Activated CD4-positive, alpha-beta T cell treated with anti-CD3 and anti-CD28 coated beads for 36 hours (primary cell): ENCODE results near the gene MBD4. TPM values are rescaled to one million over a fixed set of nuclear protein-coding genes. Genes with fewer than 3 reads are reported as not detected.
"Not testable (repeated sequence)": the region's sequence is repeated elsewhere in the genome, so short reads cannot be mapped to it uniquely, and the experiment has no call there.

Source experiments
- ATAC-seq: fragments of 200-7000 bp; cut with Tn5 transposase; one replicate; pipeline ENCODE4 v1.10.0; 2021; ENCODE audit warnings: mild to moderate bottlenecking, moderate library complexity
- CTCF ChIA-PET: fragments of 350-600 bp; sonication (Branson Sonifier 250); formaldehyde crosslinking; loops from one replicate; lab custom pipeline; 2021; ENCODE audit warnings: antibody characterized with exemption; lab: Charles Lee
- POLR2A ChIA-PET: fragments of 350-600 bp; sonication (Branson Sonifier 250); formaldehyde crosslinking; loops from one replicate; lab custom pipeline; 2021; ENCODE audit warnings: antibody characterized with exemption, inconsistent platforms; lab: Charles Lee
- DNase-seq: peaks from one replicate; pipeline ENCODE4 v3.0.0-alpha.2; 2020
- H3K27ac Mint-ChIP-seq: one replicate; pipeline ENCODE4 v1.8.0; 2021; ENCODE audit warnings: mixed read lengths
- H3K27me3 Mint-ChIP-seq: one replicate; pipeline ENCODE4 v1.8.0; 2021; ENCODE audit warnings: mixed read lengths
- H3K36me3 Mint-ChIP-seq: one replicate; pipeline ENCODE4 v1.8.0; 2021; ENCODE audit warnings: low read depth, mixed read lengths
- H3K4me1 Mint-ChIP-seq: one replicate; pipeline ENCODE4 v1.8.0; 2021; ENCODE audit warnings: mixed read lengths
- H3K4me3 Mint-ChIP-seq: one replicate; pipeline ENCODE4 v1.8.0; 2021; ENCODE audit warnings: mild to moderate bottlenecking, moderate library complexity, mixed read lengths
- H3K9me3 Mint-ChIP-seq: one replicate; pipeline ENCODE4 v1.8.0; 2021; ENCODE audit warnings: low read depth, mixed read lengths
- intact Hi-C, 2 experiments: fragments of 100-400 bp; cut with DNase I in 1 of 2; cut with micrococcal nuclease in 1 of 2; formaldehyde crosslinking; loops; one replicate each; pipeline versions ENCODE4 v1.14.2 to v1.15.1; 2022 to 2024; cut with DNase I, micrococcal nuclease
- total RNA-seq, 2 experiments: library from RNA; stranded (reverse); gene quantifications; one replicate each; pipeline ENCODE4 v1.2.3, GENCODE V29; 2021

Gene MBD4
- total RNA-seq, 2 experiments from 2014 or later, result 51.3 to 52.4 TPM

DNA sequence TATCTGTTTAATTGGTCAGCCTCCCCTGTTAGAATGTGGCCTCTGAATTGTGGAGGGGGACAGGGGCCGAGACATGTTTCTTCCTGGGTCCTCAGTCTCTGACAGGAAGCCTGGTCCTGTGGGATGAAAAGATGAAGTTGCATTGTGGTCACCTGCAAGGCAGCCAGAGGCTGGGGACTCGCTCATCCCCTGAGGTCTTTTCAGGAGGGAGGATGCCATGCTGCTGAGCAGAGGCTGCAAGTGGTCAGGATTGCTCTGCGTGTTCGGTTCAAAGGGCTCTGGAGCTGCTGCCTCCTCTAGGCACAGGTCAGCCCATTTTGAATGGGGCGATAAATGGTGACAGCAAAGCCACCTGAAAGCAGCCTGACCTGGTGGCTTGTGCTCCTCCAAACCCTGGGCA is 55.6 kb downstream of the MBD4 start:
- not testable (repeated sequence) for H3K27me3 Mint-ChIP-seq, H3K4me1 Mint-ChIP-seq, H3K4me3 Mint-ChIP-seq, ATAC-seq, DNase-seq, H3K9me3 Mint-ChIP-seq, H3K27ac Mint-ChIP-seq
- POLR2A ChIA-PET, result interaction anchor here (1.1 kb wide), 1 partner anchor 12 kb away, joined by 3 read pairs; no protein-coding TSS in a partner anchor
- CTCF ChIA-PET, result interaction anchor here (1.0 to 1.7 kb wide), 9 partner anchors 12 to 153 kb away, joined by 3 to 6 read pairs (median 4); partner anchors contain the start of gene IFT122
- H3K36me3 Mint-ChIP-seq, result peaks cover 27% of the 10 kb centered on the region
- intact Hi-C loops, result loop anchor here in 1 of 2 experiments (10.0 kb wide), 1 partner anchor 441 kb away; no protein-coding TSS in a partner anchor

DNA sequence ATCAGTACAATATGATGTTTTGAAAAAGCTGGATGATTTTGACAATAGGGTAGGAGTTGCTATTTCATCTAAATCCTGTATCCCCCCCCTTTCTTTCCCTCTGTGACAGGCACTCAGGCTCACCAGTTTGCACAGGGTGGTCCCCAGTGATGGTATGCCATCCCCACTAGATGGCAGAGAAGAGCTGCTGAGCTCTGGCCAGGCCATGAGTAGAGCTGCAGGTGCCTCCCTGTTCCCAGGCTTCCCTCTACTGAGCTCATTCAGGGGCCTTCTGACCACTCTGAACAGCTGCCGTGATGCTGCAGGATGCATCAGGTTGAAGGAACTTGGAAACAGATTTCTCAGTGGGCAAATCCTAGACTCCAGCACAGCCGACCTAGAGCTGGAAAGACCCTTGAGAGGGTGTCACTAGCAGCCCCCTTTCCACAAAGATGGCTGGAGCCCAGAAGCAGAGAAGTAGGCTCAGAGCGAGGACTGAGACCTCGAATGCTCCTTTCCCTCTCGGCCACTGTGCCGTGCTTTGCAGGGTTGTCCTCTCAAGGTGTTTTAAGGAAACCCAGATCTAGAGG is 56.4 kb downstream of the MBD4 start:
- peak; percentile 97 for ATAC-seq
- DNase-seq, result peak; percentile 67
- H3K4me3 Mint-ChIP-seq, result no peak overlapping the region
- POLR2A ChIA-PET, result interaction anchor here (0.6 to 1.1 kb wide), 5 partner anchors 13 to 920 kb away, joined by 3 read pairs; no protein-coding TSS in a partner anchor
- no peaks in the 10 kb centered on the region for H3K9me3 Mint-ChIP-seq
- intact Hi-C loops, result loop anchor here (1.0 to 10.0 kb wide), 4 partner anchors 243 to 551 kb away; no protein-coding TSS in a partner anchor
- H3K4me1 Mint-ChIP-seq, result no peaks in the 10 kb centered on the region
- no peaks in the 10 kb centered on the region for H3K27me3 Mint-ChIP-seq
- peaks cover 23% of the 10 kb centered on the region for H3K36me3 Mint-ChIP-seq
- CTCF ChIA-PET, result interaction anchor here (0.6 to 1.7 kb wide), 23 partner anchors 9 to 687 kb away, joined by 3 to 6 read pairs (median 4); partner anchors contain the start of gene IFT122
- no peak overlapping the region for H3K27ac Mint-ChIP-seq

DNA sequence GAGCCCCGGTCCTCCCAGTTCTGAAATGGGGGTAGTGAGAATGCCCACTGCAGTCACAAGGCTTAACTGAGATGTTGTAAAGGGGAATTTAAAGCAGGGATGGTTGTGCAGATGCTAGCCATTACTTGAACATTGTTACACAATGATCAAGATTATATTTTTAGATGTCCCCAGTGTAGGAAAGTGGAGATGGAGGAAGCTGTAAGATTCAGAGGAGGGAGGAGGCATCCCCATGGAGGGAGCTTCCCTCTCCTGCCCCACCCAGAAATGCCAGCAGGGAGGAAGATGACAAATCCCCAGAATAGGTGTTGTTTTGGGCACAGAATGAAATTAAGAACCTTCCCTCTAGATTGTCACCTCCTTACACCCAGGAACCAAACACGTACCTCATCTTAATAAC is 57.4 kb downstream of the MBD4 start:
- no peak for ATAC-seq
- H3K27ac Mint-ChIP-seq, result no peak overlapping the region
- DNase-seq, result no peak
- H3K36me3 Mint-ChIP-seq, result peaks cover 14% of the 10 kb centered on the region
- H3K4me1 Mint-ChIP-seq, result no peaks in the 10 kb centered on the region
- CTCF ChIA-PET, result interaction anchor here (1.3 to 1.6 kb wide), 2 partner anchors 98 to 552 kb away, joined by 3 read pairs; no protein-coding TSS in a partner anchor
- H3K4me3 Mint-ChIP-seq, result no peak overlapping the region
- intact Hi-C loops, result loop anchor here (2.0 to 10.0 kb wide), 3 partner anchors 244 to 446 kb away; no protein-coding TSS in a partner anchor
- H3K9me3 Mint-ChIP-seq, result no peaks in the 10 kb centered on the region
- POLR2A ChIA-PET, result no interaction called here
- H3K27me3 Mint-ChIP-seq, result no peaks in the 10 kb centered on the region

Other genes starting within 250 kb of the MBD4 start
- gene COPG1, start 190.3 kb downstream of the MBD4 start, total RNA-seq, result 100 to 1,000 TPM; 120 to 142 TPM
- 10 to 100 TPM; 43.1 to 56.7 TPM for gene HMCES, start 161.1 kb downstream of the MBD4 start, total RNA-seq
- under 1 TPM; 0.56 to 0.73 TPM for gene EFCAB12, start 11.3 kb downstream of the MBD4 start, total RNA-seq
- 10 to 100 TPM; 18.4 to 22.6 TPM for gene IFT122, start 276 bp upstream of the MBD4 start, total RNA-seq
- gene RHO, start 88.7 kb upstream of the MBD4 start, total RNA-seq, result not detected
- not detected for gene H1-8, start 103.2 kb upstream of the MBD4 start, total RNA-seq
- gene PLXND1, start 166.7 kb upstream of the MBD4 start, total RNA-seq, result 1 to 10 TPM; 3.1 to 4.6 TPM